GM12864 (cell line): Measurements from ENCODE around the gene CDK5.

Experiments used
- DNase-seq: peaks from one replicate; pipeline ENCODE4 v3.0.0-alpha.2; 2011; ENCODE audit warnings: low read depth
- H3K4me3 ChIP-seq: 2 replicates; pipeline ENCODE4 v1.5.1; 2011; ENCODE audit warnings: mild to moderate bottlenecking, low read depth, low read length, control low read depth
- CTCF ChIP-seq: IDR thresholded peaks from 2 replicates; pipeline ENCODE4 v1.5.1; 2011; ENCODE audit warnings: low read depth, mild to moderate bottlenecking, moderate library complexity, low read length, control low read depth, inconsistent platforms; ENCODE audit errors: missing control alignments

CDK5 gene

GRCh38 chr7:151091431-151091830 lies 33.7 kb upstream of the CDK5 start:
- peak; percentile 75 for TF ChIP-seq CTCF
- no peak overlapping the region for H3K4me3 ChIP-seq
- no peak for DNase-seq

- DNase-seq: no peak
- TF ChIP-seq CTCF: no peak
- no peak overlapping the region for H3K4me3 ChIP-seq
Measured at GRCh38 chr7:151091003-151091402, 33.3 kb upstream of the CDK5 start.

- DNase-seq: no peak
- no peak for TF ChIP-seq CTCF
- no peak overlapping the region for H3K4me3 ChIP-seq
Measured at GRCh38 chr7:151089893-151090730, 32.4 kb upstream of the CDK5 start.

- H3K4me3 ChIP-seq: no peak overlapping the region
- no peak for TF ChIP-seq CTCF
- no peak for DNase-seq
Measured at GRCh38 chr7:151088856-151089699, 31.4 kb upstream of the CDK5 start.

- no peak for DNase-seq
- H3K4me3 ChIP-seq: peak overlapping the region; percentile 77
- no peak for TF ChIP-seq CTCF
Measured at GRCh38 chr7:151088019-151088855, 30.5 kb upstream of the CDK5 start.

GRCh38 chr7:151087245-151088018 lies 29.7 kb upstream of the CDK5 start:
- TF ChIP-seq CTCF: peak; percentile 35
- no peak for DNase-seq
- H3K4me3 ChIP-seq: peak overlapping the region; percentile 77
